ENCODE measurements around the gene INHA.

DNA sequence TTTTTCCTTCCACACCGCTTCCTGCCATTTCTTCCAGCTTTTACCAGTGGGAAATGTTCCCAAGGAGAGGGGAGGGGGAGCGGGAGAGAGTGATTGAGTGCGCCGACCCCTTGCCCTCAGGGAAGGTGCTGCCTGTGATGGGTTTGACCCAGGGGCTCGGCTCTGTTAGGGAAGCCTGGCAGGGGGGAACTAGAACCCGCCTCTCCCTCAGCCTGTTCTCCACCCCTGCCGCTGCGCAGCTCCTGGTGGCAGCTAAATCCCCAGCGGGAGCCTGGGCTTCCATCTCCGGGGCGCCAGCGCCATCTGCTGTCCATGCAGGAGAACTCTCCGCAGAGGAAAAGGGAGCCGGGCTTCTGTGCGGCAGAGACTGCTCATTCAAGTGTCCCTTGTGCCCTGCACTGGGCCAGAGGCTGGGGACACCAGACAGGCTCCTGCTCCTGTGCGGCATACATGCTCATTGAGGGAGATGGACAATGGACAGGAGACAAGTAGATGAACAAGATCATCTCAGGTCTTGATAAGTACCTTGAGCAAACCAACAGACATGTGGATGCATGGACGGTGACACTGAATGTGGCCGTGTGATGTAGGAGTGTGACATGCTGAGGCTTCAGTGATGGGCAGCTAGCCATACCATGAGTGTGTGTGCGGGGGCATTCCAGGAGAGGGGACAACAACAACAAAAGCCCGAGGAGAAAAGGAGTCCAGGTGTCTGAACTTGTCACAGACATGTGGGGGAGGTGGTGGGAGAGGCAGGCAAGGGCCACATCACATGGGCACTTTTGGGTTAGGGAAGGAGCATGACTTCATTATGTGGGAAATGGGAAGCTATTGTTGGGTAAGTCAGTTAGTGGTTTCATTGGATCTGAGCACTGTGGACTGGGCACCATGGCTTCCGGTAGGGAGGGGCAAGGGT lies 41.8 kb upstream of the INHA start:
- no peak for TF ChIP-seq PKNOX1 (IDR thresholded peaks at IDR 0.05)
- TF ChIP-seq BHLHE40 (IDR thresholded peaks at IDR 0.05; ENCODE audit: borderline replicate concordance): no peak
- TF ChIP-seq SUZ12 (IDR thresholded peaks at IDR 0.05): no peak
- no peak for TF ChIP-seq HDGF (IDR thresholded peaks at IDR 0.05; ENCODE audit: borderline replicate concordance)
- no peak for TF ChIP-seq TARDBP (IDR thresholded peaks at IDR 0.05)
- no peak for TF ChIP-seq FOXK2 (IDR thresholded peaks at IDR 0.05)
